Small intestine (tissue), 7 donors: Measurements from ENCODE around the gene TEAD2. TPM values are rescaled to one million over a fixed set of nuclear protein-coding genes. Genes with fewer than 3 reads are reported as not detected.

Source experiments
- DNase-seq, 2 donors: peaks; one replicate each; pipeline versions ENCODE4 v3.0.0 to v3.0.0-alpha.2; 2013
- FAIRE-seq: peaks from 2 replicates; lab custom pipeline; 2012; peaks lifted over from hg19 to GRCh38; lab: Jason Lieb, UNC
- H3K27ac ChIP-seq, 3 donors: one replicate each; pipeline ENCODE4 v1.5.1; 2013; ENCODE audit warnings: low read length in 2 of 3, mild to moderate bottlenecking in 2 of 3, control low read depth in 1 of 3, inconsistent platforms in 1 of 3, low read depth in 1 of 3, moderate library complexity in 1 of 3
- H3K27me3 ChIP-seq, 3 donors: one replicate each; pipeline ENCODE4 v1.6.1; 2013; ENCODE audit warnings: low read length in 3 of 3, inconsistent platforms in 1 of 3; ENCODE audit not compliant: control insufficient read depth in 3 of 3, insufficient read depth in 3 of 3
- H3K36me3 ChIP-seq, 3 donors: one replicate each; pipeline ENCODE4 v1.6.1; 2013; ENCODE audit warnings: low read length in 3 of 3, inconsistent platforms in 1 of 3, low read depth in 1 of 3, mild to moderate bottlenecking in 1 of 3, moderate library complexity in 1 of 3; ENCODE audit not compliant: control insufficient read depth in 3 of 3, insufficient read depth in 2 of 3
- H3K4me1 ChIP-seq, 3 donors: one replicate each; pipeline ENCODE4 v1.6.1; 2013; ENCODE audit warnings: low read length in 2 of 3, inconsistent platforms in 1 of 3, low read depth in 1 of 3, mild to moderate bottlenecking in 1 of 3, moderate library complexity in 1 of 3; ENCODE audit not compliant: control insufficient read depth in 3 of 3, insufficient read depth in 2 of 3
- H3K4me3 ChIP-seq, 3 donors: one replicate each; pipeline ENCODE4 v1.5.1; 2013; ENCODE audit warnings: low read length in 3 of 3, control low read depth in 1 of 3, inconsistent platforms in 1 of 3, low read depth in 1 of 3, mild to moderate bottlenecking in 1 of 3, moderate library complexity in 1 of 3
- H3K9me3 ChIP-seq, 2 donors: one replicate each; pipeline ENCODE4 v1.6.1; 2013; ENCODE audit warnings: low read depth in 1 of 2, low read length in 1 of 2; ENCODE audit not compliant: control insufficient read depth in 2 of 2, insufficient read depth in 1 of 2
- WGBS, 3 donors: extraction: QIAGEN DNeasy Blood & Tissue Kit; methylation state at CpG; one replicate each; pipeline ENCODE4 v1.1.7; 2013; 5-methylcytosine and 5-hydroxymethylcytosine counted together
- polyA plus RNA-seq, 4 donors: library from polyadenylated mRNA; stranded (reverse) in 3 of 4; unstranded in 1 of 4; fragments of 200-250 nt in 3 of 4; fragments of 120-200 nt in 1 of 4; gene quantifications; one replicate each; pipeline versions ENCODE4 v1.2.1 to v1.2.3, GENCODE V29; 2013
- donor health status: healthy with polysubstance abuse.
- donor health status: control.
- donor health status: control.
- donor health status: Bipolar disorder and iron deficiency.
- donor health status: healthy.

The TEAD2 gene
- polyA plus RNA-seq, 4 donors, result 1.8 to 17.2 (median 8.8) TPM

GRCh38 chr19:49391581-49392399 lies 29.6 kb upstream of the TEAD2 start:
- peaks cover 0 to 20% (median 0%) of the 10 kb centered on the region in 3 donors for H3K27me3 ChIP-seq
- no peak for FAIRE-seq
- no peak overlapping the region for H3K4me3 ChIP-seq

GRCh38 chr19:49390929-49391359 lies 28.7 kb upstream of the TEAD2 start:
- DNase-seq (no peak), FAIRE-seq (no peak)
- Histone ChIP-seq H3K9me3 (peaks cover 0 to 3% of the 10 kb centered on the region in 2 donors), H3K4me1 (no peaks in the 10 kb centered on the region), H3K4me3 (no peak overlapping the region), H3K27ac (no peak overlapping the region), H3K36me3 (no peaks in the 10 kb centered on the region), H3K27me3 (peaks cover 0 to 20% (median 0%) of the 10 kb centered on the region in 3 donors)
- 28 to 48% (median 40%) methylated on average over 9 of the region's 9 CpGs for WGBS, 3 donors

More at GRCh38 chr19:49391581-49392399, 29.6 kb upstream of the TEAD2 start:
- Histone ChIP-seq H3K36me3 (no peaks in the 10 kb centered on the region), H3K4me1 (no peaks in the 10 kb centered on the region), H3K9me3 (peaks cover 0 to 3% of the 10 kb centered on the region in 2 donors), H3K27ac (no peak overlapping the region)
- WGBS, 3 donors, result 14 to 25% (median 20%) methylated on average over 14 of the region's 14 CpGs
- peak; percentile 83 to 88 for DNase-seq

- peaks cover 0 to 3% of the 10 kb centered on the region in 2 donors for H3K9me3 ChIP-seq
- DNase-seq (no peak), FAIRE-seq (no peak)
Observed at GRCh38 chr19:49390131-49390928, 28.1 kb upstream of the TEAD2 start.

GRCh38 chr19:49389406-49389805 lies 27.2 kb upstream of the TEAD2 start:
- Histone ChIP-seq H3K4me3 (no peak overlapping the region), H3K27me3 (peaks cover 0 to 17% (median 0%) of the 10 kb centered on the region in 3 donors), H3K36me3 (no peaks in the 10 kb centered on the region), H3K4me1 (no peaks in the 10 kb centered on the region), H3K27ac (no peak overlapping the region), H3K9me3 (peaks cover 0 to 3% of the 10 kb centered on the region in 2 donors)
- WGBS, 3 donors, result 83 to 90% (median 89%) methylated on average over 20 of the region's 20 CpGs
- no peak for DNase-seq
- FAIRE-seq, result no peak

More at GRCh38 chr19:49390131-49390928, 28.1 kb upstream of the TEAD2 start:
- peaks cover 0 to 20% (median 0%) of the 10 kb centered on the region in 3 donors for H3K27me3 ChIP-seq
- no peaks in the 10 kb centered on the region for H3K4me1 ChIP-seq
- H3K36me3 ChIP-seq, result no peaks in the 10 kb centered on the region
- no peak overlapping the region for H3K4me3 ChIP-seq
- no peak overlapping the region for H3K27ac ChIP-seq
- WGBS, 3 donors, result 52 to 66% (median 65%) methylated on average over 25 to 26 of the region's 26 CpGs

- DNase-seq (peak; percentile 56 to 61), FAIRE-seq (no peak)
- Histone ChIP-seq H3K36me3 (no peaks in the 10 kb centered on the region), H3K9me3 (peaks cover 0 to 3% of the 10 kb centered on the region in 2 donors), H3K27ac (no peak within 1 kb of the TSS), H3K4me3 (no peak within 1 kb of the TSS), H3K4me1 (no peaks in the 10 kb centered on the region), H3K27me3 (peaks cover 0 to 5% (median 0%) of the 10 kb centered on the region in 3 donors)
- 39 to 51% (median 46%) methylated on average over 33 to 40 of the region's 40 CpGs for WGBS, 3 donors
Observed at GRCh38 chr19:49387936-49388372, 25.7 kb upstream of the TEAD2 start, which contains the start of gene KASH5. TSS of gene KASH5 (plus strand) at chr19:49388249. CDS start at chr19:49390884, 2,635 bp downstream.

- H3K4me1 ChIP-seq, result no peaks in the 10 kb centered on the region
- no peak overlapping the region for H3K4me3 ChIP-seq
- H3K27ac ChIP-seq, result no peak overlapping the region
- DNase-seq (no peak), FAIRE-seq (no peak)
- no peaks in the 10 kb centered on the region for H3K36me3 ChIP-seq
- H3K9me3 ChIP-seq, result peaks cover 0 to 10% of the 10 kb centered on the region in 2 donors
- no peaks in the 10 kb centered on the region for H3K27me3 ChIP-seq
- 29 to 91% (median 48%) methylated on average over 1 of the region's 1 CpG for WGBS, 3 donors
Observed at GRCh38 chr19:49383599-49383998, 21.4 kb upstream of the TEAD2 start.

GRCh38 chr19:49382639-49383038 lies 20.4 kb upstream of the TEAD2 start:
- 91 to 93% (median 92%) methylated on average over 5 of the region's 5 CpGs for WGBS, 3 donors
- H3K27ac ChIP-seq, result no peak overlapping the region
- H3K4me3 ChIP-seq, result no peak overlapping the region
- FAIRE-seq (no peak), DNase-seq (no peak)
- H3K9me3 ChIP-seq, result peaks cover 0 to 7% of the 10 kb centered on the region in 2 donors
- no peaks in the 10 kb centered on the region for H3K4me1 ChIP-seq
- no peaks in the 10 kb centered on the region for H3K27me3 ChIP-seq
- H3K36me3 ChIP-seq, result no peaks in the 10 kb centered on the region

GRCh38 chr19:49380391-49380790 lies 18.2 kb upstream of the TEAD2 start:
- Histone ChIP-seq H3K4me1 (no peaks in the 10 kb centered on the region), H3K27ac (no peak overlapping the region), H3K36me3 (no peaks in the 10 kb centered on the region), H3K4me3 (no peak overlapping the region), H3K27me3 (no peaks in the 10 kb centered on the region), H3K9me3 (peaks cover 0 to 7% of the 10 kb centered on the region in 2 donors)
- no peak for DNase-seq
- 78 to 87% (median 83%) methylated on average over 3 of the region's 3 CpGs for WGBS, 3 donors
- no peak for FAIRE-seq
